Measurements from ENCODE around the gene ITPR3. TPM values are rescaled to one million over a fixed set of nuclear protein-coding genes. Genes with fewer than 3 reads are reported as not detected.

ITPR3 gene
- total RNA-seq, 4 donors from 2014 or later, result 13.8 to 23.5 (median 19.6) TPM

DNA sequence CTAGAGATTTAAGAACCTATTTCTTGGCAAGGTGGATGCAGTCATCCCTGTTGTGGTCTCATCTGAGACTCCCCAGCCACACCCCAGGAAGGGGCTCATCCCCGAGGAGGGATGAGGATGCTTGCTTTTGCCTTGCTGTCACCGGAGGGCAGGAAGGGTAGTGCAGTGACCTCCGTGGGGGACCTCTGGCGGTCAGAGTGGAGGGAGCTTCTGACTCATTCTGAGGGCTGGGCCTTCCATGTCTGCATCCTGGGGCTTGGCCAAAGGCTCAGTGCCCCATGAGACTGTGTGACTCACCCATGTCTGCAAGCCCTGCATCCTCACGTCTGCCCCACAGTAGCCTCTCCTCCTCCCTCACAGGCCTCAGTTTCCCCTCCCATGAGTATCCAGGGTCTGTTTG lies 51.7 kb downstream of the ITPR3 start:
- TF ChIP-seq, protein P1, sequence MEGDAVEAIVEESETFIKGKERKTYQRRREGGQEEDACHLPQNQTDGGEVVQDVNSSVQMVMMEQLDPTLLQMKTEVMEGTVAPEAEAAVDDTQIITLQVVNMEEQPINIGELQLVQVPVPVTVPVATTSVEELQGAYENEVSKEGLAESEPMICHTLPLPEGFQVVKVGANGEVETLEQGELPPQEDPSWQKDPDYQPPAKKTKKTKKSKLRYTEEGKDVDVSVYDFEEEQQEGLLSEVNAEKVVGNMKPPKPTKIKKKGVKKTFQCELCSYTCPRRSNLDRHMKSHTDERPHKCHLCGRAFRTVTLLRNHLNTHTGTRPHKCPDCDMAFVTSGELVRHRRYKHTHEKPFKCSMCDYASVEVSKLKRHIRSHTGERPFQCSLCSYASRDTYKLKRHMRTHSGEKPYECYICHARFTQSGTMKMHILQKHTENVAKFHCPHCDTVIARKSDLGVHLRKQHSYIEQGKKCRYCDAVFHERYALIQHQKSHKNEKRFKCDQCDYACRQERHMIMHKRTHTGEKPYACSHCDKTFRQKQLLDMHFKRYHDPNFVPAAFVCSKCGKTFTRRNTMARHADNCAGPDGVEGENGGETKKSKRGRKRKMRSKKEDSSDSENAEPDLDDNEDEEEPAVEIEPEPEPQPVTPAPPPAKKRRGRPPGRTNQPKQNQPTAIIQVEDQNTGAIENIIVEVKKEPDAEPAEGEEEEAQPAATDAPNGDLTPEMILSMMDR (IDR thresholded peaks at IDR 0.05; ENCODE audit: low read depth), result no peak

GRCh38 chr6:33673851-33674250 lies 52.7 kb downstream of the ITPR3 start:
- TF ChIP-seq, protein P1 (IDR thresholded peaks at IDR 0.05; ENCODE audit: low read depth), result no peak

DNA sequence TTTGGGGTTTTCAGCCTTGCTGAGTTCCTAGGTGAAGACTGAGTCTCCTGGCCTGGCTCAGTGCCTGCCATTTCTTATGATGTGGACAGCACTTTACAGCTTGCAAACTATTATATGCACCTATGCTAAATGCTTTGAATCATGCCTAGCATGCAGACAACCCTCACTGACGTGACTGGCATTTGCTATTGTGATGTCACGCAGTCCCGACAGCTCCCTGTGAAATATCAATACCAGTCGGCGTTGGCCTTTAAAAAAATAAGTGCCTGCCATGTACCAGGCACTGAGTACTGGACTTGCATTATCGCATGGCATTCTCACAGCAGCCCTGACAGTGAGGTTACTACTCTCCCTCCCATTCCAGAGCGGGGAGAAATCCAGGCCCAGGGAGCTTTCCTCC lies 54.8 kb downstream of the ITPR3 start:
- TF ChIP-seq, protein P1 (IDR thresholded peaks at IDR 0.05; ENCODE audit: low read depth), result no peak

- TF ChIP-seq, protein P1 (IDR thresholded peaks at IDR 0.05; ENCODE audit: low read depth), result no peak
Observed at GRCh38 chr6:33676416-33677142, 55.5 kb downstream of the ITPR3 start.

DNA sequence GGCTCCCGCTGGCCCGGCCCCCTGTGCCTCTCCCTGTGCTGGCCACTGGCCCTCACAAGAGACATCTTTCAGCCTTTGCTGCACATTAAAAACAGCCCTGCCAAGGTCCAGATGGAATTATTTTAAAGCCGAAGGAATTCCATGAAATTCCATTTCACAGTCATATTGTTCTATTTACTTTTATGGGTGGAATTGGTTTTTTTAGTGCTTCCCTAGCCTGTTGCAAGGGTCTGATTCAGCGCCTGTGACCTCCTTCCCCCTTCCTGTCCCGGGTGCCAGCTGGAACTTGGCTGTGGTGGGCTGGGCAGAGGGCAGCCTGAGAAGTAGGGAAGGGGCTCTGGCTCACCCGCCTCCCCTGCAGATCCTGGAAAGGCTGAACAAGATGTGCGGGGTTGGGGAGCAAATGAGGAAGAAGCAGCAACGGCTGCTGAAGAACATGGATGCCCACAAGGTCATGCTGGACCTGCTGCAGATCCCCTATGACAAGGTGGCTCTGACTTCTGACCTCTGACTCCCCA lies 56.1 kb downstream of the ITPR3 start:
- TF ChIP-seq, protein P1 (IDR thresholded peaks at IDR 0.05; ENCODE audit: low read depth), result no peak

GRCh38 chr6:33677689-33678088 lies 56.6 kb downstream of the ITPR3 start:
- TF ChIP-seq, protein P1 (IDR thresholded peaks at IDR 0.05; ENCODE audit: low read depth), result no peak

- TF ChIP-seq, protein P1 (IDR thresholded peaks at IDR 0.05; ENCODE audit: low read depth), result no peak
Observed at GRCh38 chr6:33678233-33678931, 57.3 kb downstream of the ITPR3 start.
